Stimulated activated CD8-positive, alpha-beta memory T cell treated with anti-CD3 and anti-CD28 coated beads, Interleukin-15, amount 100 ng/mL, for 24 hours (primary cell): ENCODE measurements around the gene DISP3.

Source experiments
- DNase-seq: peaks from one replicate; pipeline ENCODE4 v3.0.0-alpha.2; 2020; ENCODE audit warnings: low read depth

Gene DISP3

GRCh38 chr1:11478571-11479374 lies at the start of gene DISP3:
Gene DISP3 (plus strand): TSS chr1:11479155. CDS start chr1:11500993, 21,838 bp downstream.
- DNase-seq: peak; percentile 52

GRCh38 chr1:11429226-11429625 lies 49.7 kb upstream of the DISP3 start:
- DNase-seq: no peak

- no peak for DNase-seq
Observed at GRCh38 chr1:11429935-11430334, 49.0 kb upstream of the DISP3 start.

- no peak for DNase-seq
Observed at GRCh38 chr1:11431941-11432507, 46.9 kb upstream of the DISP3 start.

GRCh38 chr1:11432526-11432925 lies 46.4 kb upstream of the DISP3 start:
- no peak for DNase-seq

GRCh38 chr1:11434501-11434900 lies 44.5 kb upstream of the DISP3 start:
- no peak for DNase-seq

GRCh38 chr1:11434926-11435325 lies 44.0 kb upstream of the DISP3 start:
- no peak for DNase-seq

- no peak for DNase-seq
Observed at GRCh38 chr1:11438996-11439395, 40.0 kb upstream of the DISP3 start.

GRCh38 chr1:11441211-11441952 lies 37.6 kb upstream of the DISP3 start:
- DNase-seq: no peak

GRCh38 chr1:11443043-11443442 lies 35.9 kb upstream of the DISP3 start:
- DNase-seq: no peak

GRCh38 chr1:11443961-11444658 lies 34.8 kb upstream of the DISP3 start:
- DNase-seq: no peak

GRCh38 chr1:11444907-11445306 lies 34.0 kb upstream of the DISP3 start:
- no peak for DNase-seq

GRCh38 chr1:11447903-11448302 lies 31.1 kb upstream of the DISP3 start:
- no peak for DNase-seq

GRCh38 chr1:11448373-11449099 lies 30.4 kb upstream of the DISP3 start:
- DNase-seq: no peak

GRCh38 chr1:11449100-11449403 lies 29.9 kb upstream of the DISP3 start:
- DNase-seq: no peak

GRCh38 chr1:11450310-11450709 lies 28.6 kb upstream of the DISP3 start:
- DNase-seq: no peak

GRCh38 chr1:11453742-11454491 lies 25.0 kb upstream of the DISP3 start:
- no peak for DNase-seq

GRCh38 chr1:11455967-11456570 lies 22.9 kb upstream of the DISP3 start:
- DNase-seq: no peak

- DNase-seq: no peak
Observed at GRCh38 chr1:11456965-11457364, 22.0 kb upstream of the DISP3 start.

GRCh38 chr1:11458811-11459275 lies 20.1 kb upstream of the DISP3 start:
- no peak for DNase-seq
